HTERT RPE-1 (cell line): Measurements from ENCODE around the gene MYCBPAP.

Experiments
- in situ Hi-C: fragments of 300-500 bp; cut with MboI; formaldehyde crosslinking; loops from 4 replicates; pipeline ENCODE4 v1.14.3; 2020; ENCODE audit warnings: low sequenced_read_pairs

MYCBPAP gene

GRCh38 chr17:50568659-50569058 lies 60.4 kb downstream of the MYCBPAP start:
- in situ Hi-C loops, result no loop called here

GRCh38 chr17:50569592-50569991 lies 61.4 kb downstream of the MYCBPAP start:
- in situ Hi-C loops, result no loop called here

DNA sequence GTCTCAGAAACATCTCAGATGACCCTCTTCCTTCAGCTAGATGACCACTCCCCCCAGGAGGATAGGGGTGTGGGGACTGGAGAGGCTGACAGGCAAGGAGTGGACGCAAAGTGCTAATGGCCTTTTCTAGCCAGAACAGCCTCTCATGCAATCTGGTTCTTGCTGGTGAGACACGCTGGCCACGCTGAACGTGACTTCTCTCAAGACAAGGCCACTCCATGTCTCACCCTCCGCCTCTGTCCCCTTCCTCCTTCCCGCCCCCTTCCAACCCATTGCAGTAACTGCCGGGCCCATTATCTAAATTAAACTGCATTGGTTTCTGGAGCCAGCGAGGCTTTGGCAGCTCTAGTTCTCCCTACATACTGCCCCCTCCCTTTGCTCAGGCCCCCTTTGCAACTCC lies 61.8 kb downstream of the MYCBPAP start:
- in situ Hi-C loops, result no loop called here

- in situ Hi-C loops, result no loop called here
These were observed 62.3 kb downstream of the MYCBPAP start for GRCh38 chr17:50570528-50570927.

DNA sequence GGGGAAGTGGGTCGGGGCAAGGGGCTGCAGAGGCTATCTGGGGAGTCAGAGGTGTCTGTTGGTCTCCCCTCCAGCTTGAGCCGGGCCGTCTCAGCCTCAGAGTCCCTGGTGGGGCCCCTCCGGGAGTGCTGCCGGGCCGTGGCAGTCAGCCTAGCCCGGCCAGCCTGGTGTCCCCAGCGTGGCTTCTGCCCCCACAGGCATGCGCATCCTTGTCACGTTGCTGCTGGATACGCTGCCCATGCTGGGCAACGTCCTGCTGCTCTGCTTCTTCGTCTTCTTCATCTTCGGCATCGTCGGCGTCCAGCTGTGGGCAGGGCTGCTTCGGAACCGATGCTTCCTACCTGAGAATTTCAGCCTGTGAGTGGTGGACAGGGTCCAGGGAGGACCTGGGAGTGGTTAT lies 63.4 kb downstream of the MYCBPAP start:
- in situ Hi-C loops, result no loop called here

GRCh38 chr17:50572541-50572940 lies 64.3 kb downstream of the MYCBPAP start:
- in situ Hi-C loops, result no loop called here

- in situ Hi-C loops, result no loop called here
These were observed 65.8 kb downstream of the MYCBPAP start for GRCh38 chr17:50573866-50574611.

DNA sequence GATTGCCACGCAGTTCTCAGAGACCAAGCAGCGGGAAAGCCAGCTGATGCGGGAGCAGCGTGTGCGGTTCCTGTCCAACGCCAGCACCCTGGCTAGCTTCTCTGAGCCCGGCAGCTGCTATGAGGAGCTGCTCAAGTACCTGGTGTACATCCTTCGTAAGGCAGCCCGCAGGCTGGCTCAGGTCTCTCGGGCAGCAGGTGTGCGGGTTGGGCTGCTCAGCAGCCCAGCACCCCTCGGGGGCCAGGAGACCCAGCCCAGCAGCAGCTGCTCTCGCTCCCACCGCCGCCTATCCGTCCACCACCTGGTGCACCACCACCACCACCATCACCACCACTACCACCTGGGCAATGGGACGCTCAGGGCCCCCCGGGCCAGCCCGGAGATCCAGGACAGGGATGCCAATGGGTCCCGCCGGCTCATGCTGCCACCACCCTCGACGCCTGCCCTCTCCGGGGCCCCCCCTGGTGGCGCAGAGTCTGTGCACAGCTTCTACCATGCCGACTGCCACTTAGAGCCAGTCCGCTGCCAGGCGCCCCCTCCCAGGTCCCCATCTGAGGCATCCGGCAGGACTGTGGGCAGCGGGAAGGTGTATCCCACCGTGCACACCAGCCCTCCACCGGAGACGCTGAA lies 67.5 kb downstream of the MYCBPAP start:
- in situ Hi-C loops, result no loop called here

- in situ Hi-C loops, result no loop called here
These were observed 68.6 kb downstream of the MYCBPAP start for GRCh38 chr17:50576864-50577263.

DNA sequence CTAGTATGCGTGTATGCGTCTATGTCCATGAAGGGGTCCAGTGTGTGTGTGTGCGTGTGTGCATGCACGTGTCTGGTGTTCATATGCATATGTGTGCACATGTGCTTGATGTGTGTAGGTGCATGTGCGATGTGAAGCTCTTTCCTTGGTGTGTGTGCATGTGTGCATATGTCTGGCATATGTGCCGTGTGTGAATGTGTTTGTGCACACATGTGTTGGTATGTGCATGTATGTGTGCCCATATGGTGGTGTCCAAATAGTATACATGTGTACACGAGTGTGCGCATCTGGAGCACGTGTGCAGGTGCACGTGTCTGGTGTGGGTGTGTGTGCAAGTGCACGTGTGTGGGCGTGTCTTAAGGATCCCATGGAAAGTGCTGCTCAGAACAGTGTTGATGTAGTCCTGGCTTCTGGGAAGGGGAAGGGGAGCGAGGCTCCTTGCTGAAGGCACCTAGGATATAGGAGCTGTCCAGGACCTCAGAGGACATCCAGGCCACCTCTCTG lies 69.3 kb downstream of the MYCBPAP start:
- in situ Hi-C loops, result no loop called here

- in situ Hi-C loops, result no loop called here
These were observed 69.9 kb downstream of the MYCBPAP start for GRCh38 chr17:50578173-50578572.

- in situ Hi-C loops, result no loop called here
These were observed 71.2 kb downstream of the MYCBPAP start for GRCh38 chr17:50579399-50579798.

GRCh38 chr17:50580646-50581045 lies 72.4 kb downstream of the MYCBPAP start:
- in situ Hi-C loops, result no loop called here
